Peyer's patch (tissue), 4 donors: ENCODE measurements around the gene PPY.

Experiments
- POLR2A ChIP-seq, 2 donors: fragments of 450-650 bp; IDR thresholded peaks; one replicate each; pipeline ENCODE4 v1.5.1; 2017; ENCODE audit warnings: antibody characterized with exemption in 2 of 2, mild to moderate bottlenecking in 2 of 2, moderate library complexity in 2 of 2
- TF ChIP-seq, protein P1 (sequence below), 6 experiments: fragments of 450-650 bp in 4 of 6; fragments of 200-600 bp in 2 of 6; sonication (generic) in 1 of 6; IDR thresholded peaks; one replicate each; pipeline ENCODE4 v1.5.1; 2017 to 2019; ENCODE audit warnings: antibody characterized with exemption in 6 of 6, mild to moderate bottlenecking in 3 of 6, moderate library complexity in 1 of 6

DNA sequence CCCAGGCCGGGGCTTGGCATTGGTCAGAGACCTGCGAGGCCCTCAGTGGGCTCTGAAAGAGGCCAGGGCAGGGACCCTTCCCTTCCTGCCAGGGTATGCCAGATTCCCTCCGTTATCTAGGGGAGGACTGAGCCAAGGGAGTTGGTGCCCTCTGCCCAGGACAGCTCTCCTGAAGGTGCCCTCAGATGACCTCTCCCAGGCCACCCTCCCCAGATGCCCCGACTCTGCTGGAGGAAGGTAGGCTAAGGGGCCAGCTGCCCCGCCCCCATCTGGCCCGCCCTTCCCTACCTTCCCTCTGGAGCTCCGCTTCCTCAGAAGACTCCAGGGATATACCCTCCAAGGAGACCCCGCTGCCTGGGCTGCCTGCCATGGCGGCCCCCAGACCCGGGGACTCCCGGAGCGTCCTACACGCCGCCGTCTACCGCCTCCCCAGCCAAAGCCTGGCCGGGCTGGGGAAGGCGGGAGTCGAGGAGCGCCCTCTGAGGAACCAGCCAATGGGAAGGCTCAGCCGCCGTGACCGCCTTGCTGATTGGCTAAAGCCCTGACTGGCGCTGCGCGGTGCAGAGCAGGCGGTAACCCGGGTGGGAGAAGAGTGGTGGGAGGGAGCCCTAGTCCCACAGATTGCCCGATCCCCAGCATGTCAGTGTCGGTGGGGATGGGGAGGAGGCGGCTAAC is 42.0 kb downstream of the PPY start:
- TF ChIP-seq, protein P1, sequence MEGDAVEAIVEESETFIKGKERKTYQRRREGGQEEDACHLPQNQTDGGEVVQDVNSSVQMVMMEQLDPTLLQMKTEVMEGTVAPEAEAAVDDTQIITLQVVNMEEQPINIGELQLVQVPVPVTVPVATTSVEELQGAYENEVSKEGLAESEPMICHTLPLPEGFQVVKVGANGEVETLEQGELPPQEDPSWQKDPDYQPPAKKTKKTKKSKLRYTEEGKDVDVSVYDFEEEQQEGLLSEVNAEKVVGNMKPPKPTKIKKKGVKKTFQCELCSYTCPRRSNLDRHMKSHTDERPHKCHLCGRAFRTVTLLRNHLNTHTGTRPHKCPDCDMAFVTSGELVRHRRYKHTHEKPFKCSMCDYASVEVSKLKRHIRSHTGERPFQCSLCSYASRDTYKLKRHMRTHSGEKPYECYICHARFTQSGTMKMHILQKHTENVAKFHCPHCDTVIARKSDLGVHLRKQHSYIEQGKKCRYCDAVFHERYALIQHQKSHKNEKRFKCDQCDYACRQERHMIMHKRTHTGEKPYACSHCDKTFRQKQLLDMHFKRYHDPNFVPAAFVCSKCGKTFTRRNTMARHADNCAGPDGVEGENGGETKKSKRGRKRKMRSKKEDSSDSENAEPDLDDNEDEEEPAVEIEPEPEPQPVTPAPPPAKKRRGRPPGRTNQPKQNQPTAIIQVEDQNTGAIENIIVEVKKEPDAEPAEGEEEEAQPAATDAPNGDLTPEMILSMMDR (IDR thresholded peaks at IDR 0.05), result no peak
- TF ChIP-seq POLR2A (IDR thresholded peaks at IDR 0.05), result no peak
